K562 (cell line): Measurements from ENCODE around the gene OR7D2. TPM values are rescaled to one million over a fixed set of nuclear protein-coding genes. Genes with fewer than 3 reads are reported as not detected.
A peak's percentile ranks its signal among the peaks of the same experiment; 100 is the strongest.

ENCODE experiments used
- POLR2G ChIP-seq: fragments of 200-400 bp; formaldehyde crosslinking; IDR thresholded peaks from 2 replicates; pipeline ENCODE4 v1.6.1; 2017; ENCODE audit warnings: low read depth, mild to moderate bottlenecking, antibody characterized with exemption, low read length, moderate library complexity
- SIN3B ChIP-seq: fragments of 450-650 bp; IDR thresholded peaks from 2 replicates; pipeline ENCODE4 v1.6.1; 2017; ENCODE audit warnings: low read depth, mild to moderate bottlenecking, moderate library complexity
- SPI1 ChIP-seq: IDR thresholded peaks from 2 replicates; pipeline ENCODE4 v1.6.1; 2011; ENCODE audit warnings: low read depth, low read length, control low read depth, borderline replicate concordance
- YY1 ChIP-seq, 3 experiments: IDR thresholded peaks; 2 replicates each; pipeline ENCODE4 v1.6.1; 2011; ENCODE audit warnings: low read length in 2 of 3, mild to moderate bottlenecking in 2 of 3, moderate library complexity in 2 of 3, borderline replicate concordance in 1 of 3, control low read depth in 1 of 3, low read depth in 1 of 3; ENCODE audit not compliant: insufficient read depth in 3 of 3, insufficient replicate concordance in 2 of 3, control insufficient read depth in 1 of 3, insufficient read length in 1 of 3; ENCODE audit errors: extremely low read depth in 1 of 3
- ZNF589 ChIP-seq: fragments of 200-800 bp; sonication (Bioruptor generic); IDR thresholded peaks from 2 replicates; pipeline ENCODE4 v1.6.1; 2016; ENCODE audit warnings: low read depth, missing genetic modification characterization, missing compliant biosample characterization
- ZNF76 ChIP-seq: fragments of 250-450 bp; sonication (Bioruptor Pico); IDR thresholded peaks from 2 replicates; pipeline ENCODE4 v1.4.0; 2020; ENCODE audit warnings: mild to moderate bottlenecking, moderate library complexity, borderline replicate concordance
- ZSCAN32 ChIP-seq: fragments of 450-650 bp; formaldehyde crosslinking; IDR thresholded peaks from 2 replicates; pipeline ENCODE4 v1.4.0; 2020; ENCODE audit warnings: mild to moderate bottlenecking, moderate library complexity
- polyA plus RNA-seq, 8 experiments: library from polyadenylated mRNA; depleted of rRNA in 4 of 8; stranded (reverse) in 5 of 8; unstranded in 3 of 8; fragments of >200 nt; fragmentation: Nextera tagmentation in 2 of 8; fragmentation: Illumina TruSeq in 1 of 8; extraction: Ambion mirVana in 2 of 8; extraction: Trizol in 1 of 8; gene quantifications; 2 replicates each; pipeline versions ENCODE4 v1.2.1 to v1.2.3, GENCODE V29; 2011 to 2014; ENCODE audit warnings: inconsistent platforms in 1 of 8, missing spikeins in 1 of 8
- total RNA-seq, 7 experiments: library from RNA; depleted of rRNA in 6 of 7; stranded (reverse); fragments of >200 nt in 6 of 7; fragmentation: Illumina TruSeq in 2 of 7; extraction: Trizol in 2 of 7; gene quantifications; 2 replicates each; pipeline versions ENCODE4 v1.2.1 to v1.2.3, GENCODE V29; 2011 to 2021; ENCODE audit warnings: low replicate concordance in 1 of 7
- TF ChIP-seq, protein P1 (sequence below): fragments of 200-600 bp; sonication (generic); IDR thresholded peaks from one replicate; pipeline ENCODE4 v1.6.1; 2012; ENCODE audit warnings: mild to moderate bottlenecking, low read depth, low read length, inconsistent platforms
- TF ChIP-seq, protein P2 (sequence below): fragments of 250-450 bp; sonication (Bioruptor Pico); IDR thresholded peaks from 2 replicates; pipeline ENCODE4 v1.5.0; 2021; ENCODE audit warnings: mild to moderate bottlenecking, borderline replicate concordance
- TF ChIP-seq, protein P3 (sequence below): fragments of 450-650 bp; IDR thresholded peaks from 2 replicates; pipeline ENCODE4 v1.6.1; 2016

OR7D2 gene
- total and polyA plus RNA-seq, 9 of the 15 experiments (the other 6 are each of a cell fraction or from before 2014, with no cell fraction given), result 0.05 to 0.75 (median 0.45) TPM

DNA sequence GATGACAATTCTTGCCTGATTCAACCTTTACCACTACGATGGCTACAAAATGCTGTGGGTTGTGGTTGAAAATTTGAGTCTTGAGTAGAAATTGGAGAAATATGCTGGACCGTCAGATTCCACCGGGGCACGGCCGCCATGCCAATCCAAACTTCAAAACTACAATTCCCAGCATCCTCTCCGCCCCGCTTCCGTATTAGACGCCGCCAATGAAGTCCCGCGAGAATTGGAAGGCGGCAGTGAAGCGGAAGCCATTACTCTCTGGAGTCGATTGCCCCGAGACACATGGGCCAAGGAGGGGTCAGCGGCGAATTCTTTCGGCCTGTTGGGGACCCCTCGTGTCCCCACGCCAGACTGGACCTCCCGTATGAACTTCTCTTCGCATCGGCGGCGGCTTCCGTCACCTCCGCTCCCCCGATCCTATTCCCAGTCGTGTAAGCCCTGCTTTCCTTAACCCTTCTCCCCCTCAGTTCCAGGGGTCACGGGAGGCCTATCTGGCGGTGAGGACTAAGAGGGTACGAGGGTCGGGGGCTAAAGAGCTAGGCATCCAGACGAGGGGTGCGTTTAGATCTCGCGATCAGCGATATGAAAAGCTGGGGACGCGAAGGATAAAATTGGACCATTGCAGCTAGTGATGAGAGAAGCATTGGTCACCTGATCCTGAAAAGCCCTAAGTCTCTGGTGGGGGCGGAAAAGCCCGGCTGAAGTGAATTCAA lies 38.5 kb upstream of the OR7D2 start, which contains the start of gene ZNF317 (continued):
- TF ChIP-seq, protein P1, sequence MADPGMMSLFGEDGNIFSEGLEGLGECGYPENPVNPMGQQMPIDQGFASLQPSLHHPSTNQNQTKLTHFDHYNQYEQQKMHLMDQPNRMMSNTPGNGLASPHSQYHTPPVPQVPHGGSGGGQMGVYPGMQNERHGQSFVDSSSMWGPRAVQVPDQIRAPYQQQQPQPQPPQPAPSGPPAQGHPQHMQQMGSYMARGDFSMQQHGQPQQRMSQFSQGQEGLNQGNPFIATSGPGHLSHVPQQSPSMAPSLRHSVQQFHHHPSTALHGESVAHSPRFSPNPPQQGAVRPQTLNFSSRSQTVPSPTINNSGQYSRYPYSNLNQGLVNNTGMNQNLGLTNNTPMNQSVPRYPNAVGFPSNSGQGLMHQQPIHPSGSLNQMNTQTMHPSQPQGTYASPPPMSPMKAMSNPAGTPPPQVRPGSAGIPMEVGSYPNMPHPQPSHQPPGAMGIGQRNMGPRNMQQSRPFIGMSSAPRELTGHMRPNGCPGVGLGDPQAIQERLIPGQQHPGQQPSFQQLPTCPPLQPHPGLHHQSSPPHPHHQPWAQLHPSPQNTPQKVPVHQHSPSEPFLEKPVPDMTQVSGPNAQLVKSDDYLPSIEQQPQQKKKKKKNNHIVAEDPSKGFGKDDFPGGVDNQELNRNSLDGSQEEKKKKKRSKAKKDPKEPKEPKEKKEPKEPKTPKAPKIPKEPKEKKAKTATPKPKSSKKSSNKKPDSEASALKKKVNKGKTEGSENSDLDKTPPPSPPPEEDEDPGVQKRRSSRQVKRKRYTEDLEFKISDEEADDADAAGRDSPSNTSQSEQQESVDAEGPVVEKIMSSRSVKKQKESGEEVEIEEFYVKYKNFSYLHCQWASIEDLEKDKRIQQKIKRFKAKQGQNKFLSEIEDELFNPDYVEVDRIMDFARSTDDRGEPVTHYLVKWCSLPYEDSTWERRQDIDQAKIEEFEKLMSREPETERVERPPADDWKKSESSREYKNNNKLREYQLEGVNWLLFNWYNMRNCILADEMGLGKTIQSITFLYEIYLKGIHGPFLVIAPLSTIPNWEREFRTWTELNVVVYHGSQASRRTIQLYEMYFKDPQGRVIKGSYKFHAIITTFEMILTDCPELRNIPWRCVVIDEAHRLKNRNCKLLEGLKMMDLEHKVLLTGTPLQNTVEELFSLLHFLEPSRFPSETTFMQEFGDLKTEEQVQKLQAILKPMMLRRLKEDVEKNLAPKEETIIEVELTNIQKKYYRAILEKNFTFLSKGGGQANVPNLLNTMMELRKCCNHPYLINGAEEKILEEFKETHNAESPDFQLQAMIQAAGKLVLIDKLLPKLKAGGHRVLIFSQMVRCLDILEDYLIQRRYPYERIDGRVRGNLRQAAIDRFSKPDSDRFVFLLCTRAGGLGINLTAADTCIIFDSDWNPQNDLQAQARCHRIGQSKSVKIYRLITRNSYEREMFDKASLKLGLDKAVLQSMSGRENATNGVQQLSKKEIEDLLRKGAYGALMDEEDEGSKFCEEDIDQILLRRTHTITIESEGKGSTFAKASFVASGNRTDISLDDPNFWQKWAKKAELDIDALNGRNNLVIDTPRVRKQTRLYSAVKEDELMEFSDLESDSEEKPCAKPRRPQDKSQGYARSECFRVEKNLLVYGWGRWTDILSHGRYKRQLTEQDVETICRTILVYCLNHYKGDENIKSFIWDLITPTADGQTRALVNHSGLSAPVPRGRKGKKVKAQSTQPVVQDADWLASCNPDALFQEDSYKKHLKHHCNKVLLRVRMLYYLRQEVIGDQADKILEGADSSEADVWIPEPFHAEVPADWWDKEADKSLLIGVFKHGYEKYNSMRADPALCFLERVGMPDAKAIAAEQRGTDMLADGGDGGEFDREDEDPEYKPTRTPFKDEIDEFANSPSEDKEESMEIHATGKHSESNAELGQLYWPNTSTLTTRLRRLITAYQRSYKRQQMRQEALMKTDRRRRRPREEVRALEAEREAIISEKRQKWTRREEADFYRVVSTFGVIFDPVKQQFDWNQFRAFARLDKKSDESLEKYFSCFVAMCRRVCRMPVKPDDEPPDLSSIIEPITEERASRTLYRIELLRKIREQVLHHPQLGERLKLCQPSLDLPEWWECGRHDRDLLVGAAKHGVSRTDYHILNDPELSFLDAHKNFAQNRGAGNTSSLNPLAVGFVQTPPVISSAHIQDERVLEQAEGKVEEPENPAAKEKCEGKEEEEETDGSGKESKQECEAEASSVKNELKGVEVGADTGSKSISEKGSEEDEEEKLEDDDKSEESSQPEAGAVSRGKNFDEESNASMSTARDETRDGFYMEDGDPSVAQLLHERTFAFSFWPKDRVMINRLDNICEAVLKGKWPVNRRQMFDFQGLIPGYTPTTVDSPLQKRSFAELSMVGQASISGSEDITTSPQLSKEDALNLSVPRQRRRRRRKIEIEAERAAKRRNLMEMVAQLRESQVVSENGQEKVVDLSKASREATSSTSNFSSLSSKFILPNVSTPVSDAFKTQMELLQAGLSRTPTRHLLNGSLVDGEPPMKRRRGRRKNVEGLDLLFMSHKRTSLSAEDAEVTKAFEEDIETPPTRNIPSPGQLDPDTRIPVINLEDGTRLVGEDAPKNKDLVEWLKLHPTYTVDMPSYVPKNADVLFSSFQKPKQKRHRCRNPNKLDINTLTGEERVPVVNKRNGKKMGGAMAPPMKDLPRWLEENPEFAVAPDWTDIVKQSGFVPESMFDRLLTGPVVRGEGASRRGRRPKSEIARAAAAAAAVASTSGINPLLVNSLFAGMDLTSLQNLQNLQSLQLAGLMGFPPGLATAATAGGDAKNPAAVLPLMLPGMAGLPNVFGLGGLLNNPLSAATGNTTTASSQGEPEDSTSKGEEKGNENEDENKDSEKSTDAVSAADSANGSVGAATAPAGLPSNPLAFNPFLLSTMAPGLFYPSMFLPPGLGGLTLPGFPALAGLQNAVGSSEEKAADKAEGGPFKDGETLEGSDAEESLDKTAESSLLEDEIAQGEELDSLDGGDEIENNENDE, result no peak
- TF ChIP-seq, protein P2, sequence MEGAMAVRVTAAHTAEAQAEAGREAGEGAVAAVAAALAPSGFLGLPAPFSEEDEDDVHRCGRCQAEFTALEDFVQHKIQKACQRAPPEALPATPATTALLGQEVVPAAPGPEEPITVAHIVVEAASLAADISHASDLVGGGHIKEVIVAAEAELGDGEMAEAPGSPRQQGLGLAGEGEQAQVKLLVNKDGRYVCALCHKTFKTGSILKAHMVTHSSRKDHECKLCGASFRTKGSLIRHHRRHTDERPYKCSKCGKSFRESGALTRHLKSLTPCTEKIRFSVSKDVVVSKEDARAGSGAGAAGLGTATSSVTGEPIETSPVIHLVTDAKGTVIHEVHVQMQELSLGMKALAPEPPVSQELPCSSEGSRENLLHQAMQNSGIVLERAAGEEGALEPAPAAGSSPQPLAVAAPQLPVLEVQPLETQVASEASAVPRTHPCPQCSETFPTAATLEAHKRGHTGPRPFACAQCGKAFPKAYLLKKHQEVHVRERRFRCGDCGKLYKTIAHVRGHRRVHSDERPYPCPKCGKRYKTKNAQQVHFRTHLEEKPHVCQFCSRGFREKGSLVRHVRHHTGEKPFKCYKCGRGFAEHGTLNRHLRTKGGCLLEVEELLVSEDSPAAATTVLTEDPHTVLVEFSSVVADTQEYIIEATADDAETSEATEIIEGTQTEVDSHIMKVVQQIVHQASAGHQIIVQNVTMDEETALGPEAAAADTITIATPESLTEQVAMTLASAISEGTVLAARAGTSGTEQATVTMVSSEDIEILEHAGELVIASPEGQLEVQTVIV (CRISPR knock-in tag), result no peak; the same call in 1 of the 2 replicates
- no peak for TF ChIP-seq ZNF76 (CRISPR knock-in tag)
- TF ChIP-seq ZSCAN32 (CRISPR knock-in tag), result no peak
- TF ChIP-seq YY1 (IDR thresholded peaks at IDR 0.05; ENCODE audit: borderline replicate concordance in 1 of 3, control insufficient read depth in 1 of 3, extremely low read depth in 1 of 3, insufficient read depth in 3 of 3, insufficient read length in 1 of 3, insufficient replicate concordance in 2 of 3, low read depth in 1 of 3, low read length in 2 of 3), result peak; percentile 78 to 97 (median 94)
- TF ChIP-seq POLR2G, result peak; percentile 92
- TF ChIP-seq, protein P3, sequence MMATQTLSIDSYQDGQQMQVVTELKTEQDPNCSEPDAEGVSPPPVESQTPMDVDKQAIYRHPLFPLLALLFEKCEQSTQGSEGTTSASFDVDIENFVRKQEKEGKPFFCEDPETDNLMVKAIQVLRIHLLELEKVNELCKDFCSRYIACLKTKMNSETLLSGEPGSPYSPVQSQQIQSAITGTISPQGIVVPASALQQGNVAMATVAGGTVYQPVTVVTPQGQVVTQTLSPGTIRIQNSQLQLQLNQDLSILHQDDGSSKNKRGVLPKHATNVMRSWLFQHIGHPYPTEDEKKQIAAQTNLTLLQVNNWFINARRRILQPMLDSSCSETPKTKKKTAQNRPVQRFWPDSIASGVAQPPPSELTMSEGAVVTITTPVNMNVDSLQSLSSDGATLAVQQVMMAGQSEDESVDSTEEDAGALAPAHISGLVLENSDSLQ, result peak; percentile 60
- TF ChIP-seq SPI1, result peak; percentile 82
- 0 out of 2 replicates have a peak, but pooled peaks have one; percentile 40 for TF ChIP-seq SIN3B
- TF ChIP-seq ZNF589 (CRISPR knock-in tag), result 0 out of 2 replicates have a peak, but pooled peaks have one; percentile 54
